Measurements from ENCODE around the gene SLC25A22.

GRCh38 chr11:802693-803466, 4.8 kb upstream of the SLC25A22 start:
- TF ChIP-seq CTCF (conservative IDR thresholded peaks at IDR 0.05) (no peak), ZFX (IDR thresholded peaks at IDR 0.05) (no peak)

All from C4-2B (cell line).